Stimulated activated naive CD8-positive, alpha-beta T cell treated with anti-CD3 and anti-CD28 coated beads, Interleukin-15, Interleukin-2, amounts not matched to agents 100 U/mL and 50 U/mL, for 24 hours (primary cell): ENCODE measurements around the gene ABHD11.
A peak's percentile ranks its signal among the peaks of the same experiment; 100 is the strongest.
"Not testable (repeated sequence)": the region's sequence is repeated elsewhere in the genome, so short reads cannot be mapped to it uniquely, and the experiment has no call there.

Source experiments
- ATAC-seq: fragments of 150-1000 bp; cut with Tn5 transposase; one replicate; pipeline ENCODE4 v1.10.0; 2021
- DNase-seq: peaks from one replicate; pipeline ENCODE4 v3.0.0; 2021

ABHD11 gene, protein sequence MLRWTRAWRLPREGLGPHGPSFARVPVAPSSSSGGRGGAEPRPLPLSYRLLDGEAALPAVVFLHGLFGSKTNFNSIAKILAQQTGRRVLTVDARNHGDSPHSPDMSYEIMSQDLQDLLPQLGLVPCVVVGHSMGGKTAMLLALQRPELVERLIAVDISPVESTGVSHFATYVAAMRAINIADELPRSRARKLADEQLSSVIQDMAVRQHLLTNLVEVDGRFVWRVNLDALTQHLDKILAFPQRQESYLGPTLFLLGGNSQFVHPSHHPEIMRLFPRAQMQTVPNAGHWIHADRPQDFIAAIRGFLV

DNA sequence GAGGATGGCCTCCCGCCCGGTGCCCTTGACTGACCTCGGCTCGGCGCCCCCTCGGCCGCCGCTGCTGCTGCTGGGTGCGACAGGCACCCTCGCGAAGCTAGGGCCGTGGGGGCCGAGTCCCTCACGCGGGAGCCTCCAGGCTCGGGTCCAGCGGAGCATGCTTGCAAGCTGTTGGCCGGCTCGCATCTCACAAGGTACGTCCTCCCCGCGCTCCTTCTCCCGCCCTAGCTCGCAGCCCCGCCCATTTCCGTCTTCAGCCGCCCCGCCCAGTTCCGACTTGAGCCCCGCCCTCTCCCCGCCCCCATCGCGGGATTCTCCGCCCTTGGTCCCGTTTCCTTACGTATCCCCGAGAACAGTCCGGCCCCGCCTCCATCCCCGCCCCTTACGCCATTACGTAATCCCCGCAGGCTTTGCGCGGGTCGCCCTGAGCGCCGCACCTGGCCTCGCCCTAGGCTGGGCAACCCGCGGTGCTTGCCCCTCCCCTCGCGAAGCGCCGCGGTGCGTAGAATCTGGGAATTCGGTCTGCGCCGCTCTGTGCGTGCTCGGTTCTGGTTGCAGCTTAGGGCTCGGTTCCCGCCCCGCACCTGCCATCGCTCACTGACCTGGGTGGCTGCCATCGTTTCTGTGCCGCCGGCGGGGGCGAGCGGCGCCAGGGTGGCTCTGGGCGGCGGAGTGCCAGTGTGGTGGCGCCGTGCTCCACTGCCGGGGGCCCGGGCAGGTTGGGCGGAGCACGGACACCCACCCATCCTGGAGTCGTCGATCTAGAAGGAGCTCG lies at the start of gene ABHD11:
Gene ABHD11 (minus strand): TSS at position 191 of the 775 bp plus-strand sequence. CDS start 32 bp downstream, at position 159.
- ATAC-seq: peak; percentile 92

DNA sequence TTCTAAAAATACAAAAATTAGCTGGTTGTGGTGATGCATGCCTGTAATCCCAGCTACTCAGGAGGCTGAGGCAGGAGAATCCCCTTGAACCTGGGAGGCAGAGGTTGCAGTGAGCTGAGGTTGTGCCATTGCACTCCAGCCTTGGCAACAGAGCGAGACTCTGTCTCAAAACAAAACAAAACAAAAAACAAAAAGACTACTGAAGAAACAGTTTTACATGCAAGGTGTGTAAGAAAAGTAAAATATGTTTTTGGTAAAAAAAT lies 49.1 kb upstream of the ABHD11 start:
- not testable (repeated sequence) for DNase-seq, ATAC-seq

More for the DNA sequence above, at the start of gene ABHD11:
- peak; percentile 99 for DNase-seq

DNA sequence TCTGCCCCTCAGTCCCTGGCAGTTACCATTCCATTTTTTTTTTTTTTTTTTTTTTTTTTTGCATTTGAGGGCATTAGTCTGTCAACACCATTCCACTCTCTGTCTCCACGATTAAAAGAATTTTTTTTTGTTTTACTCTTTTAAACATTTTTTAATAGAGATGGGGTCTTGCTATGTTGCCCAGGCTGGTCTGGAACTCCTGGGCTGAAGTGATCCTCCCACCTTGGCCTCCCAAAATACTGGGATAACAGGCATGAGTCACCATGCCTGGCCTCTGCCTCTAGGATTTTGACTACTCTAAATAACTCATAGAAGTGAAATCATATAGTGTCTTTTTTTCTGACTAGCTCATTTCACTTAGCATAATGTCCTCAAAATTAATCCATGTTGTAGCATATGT lies 48.0 kb upstream of the ABHD11 start:
- DNase-seq: no peak
- no peak for ATAC-seq

DNA sequence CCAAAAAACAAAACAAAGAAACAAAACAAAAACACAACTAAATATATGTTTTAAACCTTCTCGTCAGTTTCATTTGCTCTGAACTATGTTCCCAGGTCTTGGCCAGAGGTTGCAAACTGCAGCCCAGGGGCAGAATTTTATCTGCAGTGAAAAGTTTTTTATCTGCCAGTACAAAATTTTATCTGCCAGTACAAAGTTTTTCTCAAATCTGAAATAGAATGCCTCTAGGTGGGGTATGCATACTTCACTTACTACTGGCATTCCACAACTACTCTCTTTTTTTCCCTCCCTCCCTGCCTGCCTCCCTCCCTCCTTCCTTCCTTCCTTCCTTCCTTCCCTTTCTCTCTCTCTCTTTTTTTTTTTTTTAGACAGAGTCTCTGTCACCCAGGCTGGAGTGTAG lies 40.9 kb upstream of the ABHD11 start:
- ATAC-seq: no peak
- no peak for DNase-seq

DNA sequence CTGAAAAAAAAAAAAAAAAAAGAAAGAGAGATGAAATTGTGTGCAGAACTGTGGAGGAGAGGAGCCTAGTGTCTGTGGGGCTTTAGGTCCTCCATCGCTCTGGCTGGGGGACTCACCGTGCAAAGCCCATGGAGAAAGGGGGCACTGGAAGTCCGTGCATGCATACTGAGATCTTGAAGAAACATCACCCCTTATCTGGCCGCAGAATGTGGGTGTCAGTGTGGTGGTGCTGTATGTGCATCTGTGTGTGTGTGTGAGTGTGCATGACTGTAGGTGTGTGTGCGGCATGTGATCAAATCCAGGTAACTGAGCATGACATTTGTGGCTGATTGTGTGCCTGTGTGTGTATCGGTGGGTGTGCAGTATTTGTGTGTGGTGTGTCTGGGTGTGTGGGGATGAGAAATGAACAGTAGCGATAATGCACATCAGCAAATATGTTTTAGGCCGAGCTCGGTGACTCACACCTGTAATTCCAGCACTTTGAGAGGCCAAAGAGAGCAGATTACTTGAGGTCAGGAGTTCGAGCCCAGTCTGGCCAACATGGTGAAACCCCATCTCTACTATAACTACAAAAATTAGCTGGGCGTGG lies 40.3 kb upstream of the ABHD11 start:
- ATAC-seq: no peak
- DNase-seq: no peak

DNA sequence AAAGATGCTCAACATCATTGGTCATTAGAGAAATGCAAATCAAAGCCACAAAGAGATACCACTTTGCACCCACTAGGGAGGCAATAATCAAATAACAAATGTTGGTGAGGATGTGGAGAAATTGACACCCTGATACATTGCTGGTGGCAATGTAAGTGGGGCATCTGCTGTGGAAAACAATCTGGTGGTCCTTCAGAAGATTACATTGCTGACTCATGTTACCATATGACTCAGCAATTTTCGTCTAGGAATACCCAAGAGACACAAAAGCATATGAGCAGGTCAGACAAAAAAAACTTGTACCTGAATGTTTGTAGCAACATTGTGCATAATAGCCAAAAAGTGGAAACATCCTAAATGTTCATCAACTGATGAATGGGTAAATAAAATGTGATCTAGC lies 36.3 kb upstream of the ABHD11 start:
- DNase-seq (no peak), ATAC-seq (no peak)

DNA sequence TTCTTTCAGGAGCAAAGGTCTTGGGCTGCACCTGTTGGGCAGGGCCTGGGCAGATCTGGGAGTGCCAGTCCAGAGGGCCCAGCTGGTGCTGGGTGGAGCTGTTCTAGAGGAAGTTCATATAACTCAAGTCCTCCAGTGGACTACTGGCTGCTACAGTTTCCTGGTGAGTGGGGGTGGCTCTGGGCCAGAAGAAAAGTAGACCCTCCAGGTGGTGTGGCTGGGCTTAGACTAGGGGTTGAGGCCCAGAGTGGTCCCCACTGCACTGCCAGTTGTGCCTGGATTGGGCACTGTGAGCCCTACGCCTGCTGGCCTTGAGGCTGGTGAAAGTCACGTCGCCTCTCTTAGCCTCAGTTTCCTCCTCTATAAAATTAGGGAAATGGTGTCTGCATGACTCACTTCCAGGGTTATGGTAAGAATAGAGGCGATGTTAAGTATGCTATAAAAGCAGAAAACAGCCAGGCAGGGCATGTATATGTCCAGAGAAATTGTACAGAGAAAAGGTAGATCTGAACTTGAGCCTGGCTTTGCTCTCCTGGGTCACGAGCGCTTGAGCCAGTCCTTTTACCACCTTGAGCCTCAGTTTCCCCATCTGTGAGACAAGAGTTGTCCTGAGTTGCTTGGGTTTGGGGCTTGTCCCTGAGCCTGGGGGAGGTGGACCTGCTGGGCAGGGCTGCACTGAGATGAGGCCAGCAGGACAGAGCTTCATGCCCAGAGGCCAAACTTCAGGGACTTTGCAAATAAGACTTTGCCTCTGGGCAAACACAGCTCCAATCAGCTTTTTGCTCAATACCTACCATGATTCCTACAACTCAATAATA lies 35.3 kb upstream of the ABHD11 start:
- ATAC-seq (no peak), DNase-seq (no peak)

DNA sequence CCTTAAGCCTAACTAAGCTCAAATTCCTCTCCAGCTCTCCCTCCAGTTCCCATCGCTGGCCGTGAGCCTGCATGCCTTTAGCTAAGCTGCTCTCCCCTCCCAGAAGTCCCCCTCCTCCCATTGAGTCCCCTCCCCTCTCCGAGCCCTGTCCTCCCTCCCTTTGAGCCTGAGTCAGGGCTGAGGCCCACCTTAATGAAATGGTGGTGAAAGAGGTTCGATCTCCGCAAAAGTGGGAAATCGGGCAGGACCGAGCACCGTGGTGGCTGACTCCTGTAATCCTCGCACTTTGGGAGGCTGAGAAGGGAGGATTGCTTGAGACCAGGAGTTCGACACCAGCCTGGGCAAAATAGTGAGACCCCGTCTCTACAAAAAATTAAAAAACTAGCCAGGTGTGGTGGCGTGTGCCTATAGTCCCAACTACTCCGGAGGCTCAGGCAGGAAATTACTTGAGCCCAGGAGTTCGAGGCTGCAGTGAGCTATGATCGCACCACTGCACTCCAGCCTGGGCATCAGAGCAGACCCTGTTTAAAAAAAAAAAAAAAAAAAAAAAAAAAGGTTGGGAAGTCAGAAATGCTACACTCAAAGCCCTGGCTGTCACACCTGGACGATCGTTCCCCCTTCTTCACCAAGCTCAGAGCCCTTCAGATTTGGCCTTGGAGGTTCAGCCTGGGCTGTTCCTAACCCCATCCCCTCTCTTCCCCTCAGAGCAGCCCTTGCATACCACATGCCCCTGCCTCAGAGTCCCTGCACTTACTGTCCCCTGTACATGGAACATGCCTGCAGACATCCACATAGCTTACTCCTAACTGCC lies 32.5 kb upstream of the ABHD11 start:
- no peak for DNase-seq
- no peak for ATAC-seq

DNA sequence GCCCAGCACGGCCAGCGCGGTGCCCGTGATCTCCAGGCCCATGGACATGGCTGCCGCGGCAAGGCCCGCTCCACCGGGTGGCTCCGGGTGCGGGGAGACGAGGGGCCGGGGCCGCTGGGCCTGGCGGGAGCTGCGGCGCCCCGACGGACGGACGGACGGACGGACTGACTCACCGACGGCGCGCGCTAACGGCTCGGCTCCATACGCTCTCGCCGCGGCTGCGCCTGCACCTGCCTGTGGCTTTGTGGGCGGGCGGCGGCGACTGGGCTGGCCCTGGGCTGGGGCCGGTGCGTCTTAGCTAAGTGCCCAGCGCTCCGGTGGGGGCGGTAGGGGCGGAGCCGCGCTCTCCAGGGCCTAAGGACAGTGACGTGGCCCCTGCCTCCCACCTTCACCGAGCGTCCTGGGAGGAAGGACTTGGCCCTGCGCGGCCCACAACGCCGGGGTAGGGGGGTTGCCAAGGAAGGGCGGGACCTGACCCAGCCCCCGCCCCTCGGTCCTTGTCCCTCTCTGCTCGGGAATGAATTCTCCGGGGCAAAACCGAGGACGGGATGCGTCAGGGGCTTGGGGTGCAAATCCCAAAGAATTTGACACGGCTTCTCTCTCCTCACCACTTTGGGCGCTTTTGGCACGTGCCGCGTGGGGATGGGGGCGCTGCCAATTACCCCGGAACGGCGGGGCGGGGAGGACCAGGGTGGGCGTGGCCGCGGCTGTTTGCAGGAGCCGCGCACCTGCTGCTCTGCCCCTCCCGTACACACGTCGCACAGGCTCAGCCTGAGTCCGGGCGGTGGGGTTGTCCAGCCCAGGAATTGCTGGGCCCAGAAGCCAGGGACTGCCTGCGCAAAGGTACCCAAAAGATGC lies 31.6 kb upstream of the ABHD11 start, which contains the start of gene CLDN3:
Gene CLDN3 (minus strand): TSS at position 269 of the 858 bp plus-strand sequence. CDS start 221 bp downstream, at position 48.
- no peak for ATAC-seq

DNA sequence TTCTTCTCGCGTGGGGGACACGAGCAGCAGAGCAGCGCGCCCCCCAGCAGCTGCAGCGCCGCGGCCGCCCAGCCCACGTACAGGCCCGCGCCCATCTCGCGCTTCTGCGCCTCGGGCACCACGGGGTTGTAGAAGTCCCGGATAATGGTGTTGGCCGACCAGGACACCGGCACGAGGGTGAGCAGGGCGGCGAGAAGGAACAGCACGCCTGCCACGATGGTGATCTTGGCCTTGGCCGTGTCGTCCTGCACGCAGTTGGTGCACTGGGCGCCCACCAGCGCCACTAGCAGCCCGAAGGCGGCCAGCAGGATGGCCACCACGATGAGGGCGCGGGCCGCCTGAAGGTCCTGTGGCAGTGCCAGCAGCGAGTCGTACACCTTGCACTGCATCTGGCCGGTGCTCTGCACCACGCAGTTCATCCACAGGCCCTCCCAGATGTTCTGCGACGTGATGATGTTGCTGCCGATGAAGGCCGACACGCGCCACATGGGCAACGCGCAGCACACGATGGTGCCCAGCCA lies 30.9 kb upstream of the ABHD11 start:
- ATAC-seq (no peak), DNase-seq (no peak)

More for the DNA sequence above, 31.6 kb upstream of the ABHD11 start, which contains the start of gene CLDN3:
- DNase-seq: peak; percentile 27

DNA sequence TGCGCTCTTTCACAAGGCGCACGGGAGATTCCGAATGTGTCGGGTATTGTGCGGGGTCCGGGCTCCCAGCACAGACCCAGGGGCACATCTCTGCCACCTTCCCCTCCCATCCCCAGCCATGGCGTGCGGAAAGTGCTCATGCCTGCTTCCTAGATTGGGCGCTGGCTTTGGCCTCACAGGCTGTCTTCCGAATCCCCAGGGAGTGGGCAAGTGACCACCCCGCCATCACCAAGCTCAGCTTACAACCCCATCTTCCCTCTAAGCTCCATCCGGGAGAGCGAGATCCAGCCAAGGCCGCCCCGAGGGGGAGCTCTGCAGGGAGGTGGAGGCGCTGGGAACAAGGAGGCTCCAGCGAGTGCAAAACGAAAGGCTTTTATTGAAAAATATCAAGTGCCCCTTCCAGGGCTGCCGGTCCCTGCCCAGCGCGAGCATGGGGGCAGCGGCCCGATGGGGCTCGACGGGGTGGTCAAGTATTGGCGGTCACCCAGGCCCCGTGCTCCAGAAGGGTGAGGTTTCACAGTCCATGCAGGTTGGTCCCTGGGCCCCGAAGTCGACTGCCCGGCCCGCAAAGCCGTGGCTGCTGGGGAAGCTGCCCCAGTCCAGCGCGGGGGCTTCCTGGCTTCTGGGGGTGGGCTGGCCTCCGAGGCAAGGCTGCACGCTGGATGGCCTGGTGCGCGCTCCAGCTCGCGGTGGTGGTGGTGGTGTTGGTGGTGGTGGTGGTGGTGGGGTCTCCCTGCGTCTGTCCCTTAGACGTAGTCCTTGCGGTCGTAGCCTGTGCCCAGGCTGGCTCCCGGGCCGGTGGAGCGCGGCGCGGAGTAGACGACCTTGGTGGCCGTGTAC lies 30.3 kb upstream of the ABHD11 start:
- no peak for DNase-seq
- no peak for ATAC-seq

DNA sequence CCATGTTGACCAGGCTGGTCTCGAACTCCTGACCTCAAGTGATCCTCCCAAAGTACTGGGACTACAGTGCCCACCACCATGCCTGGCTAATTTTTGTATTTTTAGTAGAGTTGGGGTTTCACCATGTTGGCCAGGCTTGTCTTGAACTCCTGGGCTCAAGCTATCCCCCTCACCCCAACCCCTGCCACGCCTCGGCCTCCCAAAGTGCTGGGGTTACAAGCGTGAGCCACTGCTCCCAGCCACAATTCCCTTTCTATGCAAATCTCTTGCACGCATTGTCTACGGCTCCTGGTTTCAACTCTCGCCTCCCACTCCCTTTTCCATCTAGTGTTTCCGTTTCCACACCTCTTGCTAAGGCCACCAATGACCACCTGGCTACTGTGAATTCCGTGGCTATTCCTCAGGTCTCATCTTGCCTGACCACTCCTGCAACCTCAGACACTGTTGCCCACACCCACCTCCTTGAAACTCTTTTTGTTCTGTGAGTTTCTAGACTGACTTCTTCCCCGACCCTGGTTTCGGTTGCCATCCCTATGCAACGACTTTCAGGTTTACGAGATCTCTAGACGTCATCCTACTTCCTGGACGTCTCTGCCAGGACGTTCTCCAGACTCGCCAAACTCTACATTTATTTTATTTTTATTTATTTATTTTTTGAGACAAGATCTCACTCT lies 28.1 kb upstream of the ABHD11 start:
- no peak for DNase-seq
- peak; percentile 12 for ATAC-seq

DNA sequence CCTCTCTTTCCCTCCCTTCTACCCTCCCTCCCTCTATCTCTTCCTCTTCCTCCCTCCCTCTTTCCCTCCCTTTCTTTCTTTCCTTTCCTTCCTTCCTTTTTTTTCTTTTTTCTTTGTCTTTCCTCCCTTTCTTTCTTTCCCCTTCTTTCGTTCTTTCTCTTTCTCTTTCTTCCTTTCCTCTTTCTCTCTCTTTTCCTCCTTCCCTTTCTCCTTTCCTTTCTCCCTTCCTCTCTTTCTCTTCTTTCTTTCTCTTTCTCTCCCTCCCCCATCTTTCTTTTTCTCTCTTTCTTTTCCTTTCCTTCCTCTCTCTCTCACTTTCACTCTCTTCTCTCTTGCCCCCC lies 24.0 kb upstream of the ABHD11 start:
- no peak for DNase-seq
- ATAC-seq: no peak

DNA sequence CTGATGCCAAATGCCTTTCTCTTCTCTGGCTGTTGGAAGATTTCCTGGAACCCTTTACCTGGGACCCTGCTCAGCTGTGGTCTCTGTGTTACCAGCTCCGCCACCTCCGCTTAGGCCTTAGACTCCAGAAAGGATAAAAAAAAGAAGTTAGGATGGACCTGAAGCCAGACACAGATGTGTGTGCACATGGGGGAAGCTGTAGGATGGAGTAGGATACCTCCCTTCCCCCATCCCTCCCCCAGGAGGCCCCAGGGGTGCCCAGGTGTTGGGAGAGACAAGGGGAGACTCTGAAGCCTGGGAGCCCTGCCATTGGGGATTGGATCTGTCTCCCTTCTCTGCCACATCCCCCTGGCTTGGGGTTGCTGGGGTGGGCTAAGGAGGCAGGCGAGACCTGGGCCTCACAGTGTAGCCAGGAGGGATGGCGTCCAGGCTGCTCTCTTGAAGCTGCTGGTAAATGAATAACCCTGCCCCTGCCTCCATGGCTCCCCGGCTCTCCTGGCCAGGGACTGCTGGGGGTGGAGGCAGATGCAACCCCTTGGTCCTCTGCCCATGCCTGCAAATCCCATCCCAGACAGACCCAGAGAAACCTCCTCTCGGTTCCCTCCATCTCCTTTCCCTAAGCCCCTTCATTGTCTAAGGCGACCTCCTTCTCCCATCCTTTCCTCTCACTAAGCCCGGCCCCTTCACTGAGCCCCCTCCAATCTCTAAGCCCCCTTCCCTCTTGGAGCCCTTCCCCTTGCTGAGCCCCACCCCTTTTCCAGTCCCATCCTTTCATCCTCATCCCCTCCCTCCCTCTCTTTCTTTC lies 23.5 kb upstream of the ABHD11 start:
- DNase-seq: no peak
- no peak for ATAC-seq

DNA sequence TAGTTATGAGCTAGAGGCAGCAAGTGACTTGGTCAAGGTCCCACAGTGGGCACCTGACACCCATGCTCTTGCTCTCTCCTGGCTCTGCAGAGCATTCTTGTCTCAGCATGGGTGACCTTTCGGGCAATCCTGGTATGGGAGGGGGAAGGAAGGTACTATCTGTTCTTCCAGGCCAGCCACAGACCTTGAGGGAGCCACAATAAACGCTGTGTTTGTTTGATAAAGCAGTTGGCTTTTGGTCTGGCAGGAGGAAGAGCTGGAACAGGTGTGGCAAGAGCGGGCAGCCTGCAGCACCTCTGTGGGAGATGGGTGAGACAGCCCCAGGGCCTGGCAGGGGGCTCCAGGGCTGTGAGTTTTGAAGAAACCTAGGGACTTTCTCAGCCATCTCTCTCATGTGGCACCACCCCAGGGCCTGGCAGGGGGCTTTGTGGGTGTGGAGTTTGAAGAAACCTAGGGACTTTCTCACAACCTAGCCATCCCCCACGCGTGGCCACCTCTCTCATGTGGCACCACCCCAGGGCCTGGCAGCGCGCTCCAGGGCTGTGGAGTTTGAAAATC lies 20.1 kb upstream of the ABHD11 start:
- ATAC-seq: no peak

DNA sequence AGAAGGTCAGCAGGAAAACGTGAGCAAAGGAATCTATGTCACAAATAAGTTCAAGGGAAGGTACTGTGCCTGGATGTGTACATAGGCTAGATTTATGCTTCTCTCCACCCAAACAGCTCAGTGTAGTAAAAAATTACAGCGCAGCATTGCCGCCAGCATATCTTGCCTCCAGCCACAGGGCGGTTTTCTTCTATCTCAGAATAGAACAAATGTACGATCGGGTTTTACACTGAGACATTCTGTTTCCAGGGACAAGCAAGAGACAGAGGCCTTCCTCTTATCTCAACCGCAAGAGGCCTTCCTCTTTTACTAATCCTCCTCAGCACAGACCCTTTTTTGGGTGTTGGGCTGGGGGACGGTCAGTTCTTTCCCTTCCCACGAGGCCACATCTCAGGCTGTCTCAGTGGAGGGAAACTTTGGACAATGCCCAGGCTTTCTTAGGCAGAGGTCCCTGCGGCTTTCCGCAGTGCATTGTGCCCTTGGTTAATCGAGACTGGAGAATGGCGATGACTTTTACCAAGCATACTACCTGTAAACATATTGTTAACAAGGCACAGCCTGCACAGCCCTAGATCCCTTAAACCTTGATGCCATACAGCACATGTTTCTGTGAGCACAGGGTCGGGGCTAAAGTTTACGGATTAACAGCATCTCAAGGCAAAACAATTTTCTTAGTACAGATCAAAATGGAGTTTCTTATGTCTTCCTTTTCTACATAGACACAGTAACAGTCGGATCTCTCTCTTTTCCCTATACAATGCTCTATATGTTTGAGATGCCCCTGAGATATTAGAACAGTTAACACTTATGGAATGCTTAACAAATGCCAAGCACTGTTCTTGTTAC lies 11.6 kb upstream of the ABHD11 start:
- no peak for ATAC-seq
- no peak for DNase-seq

More for the DNA sequence above, 20.1 kb upstream of the ABHD11 start:
- DNase-seq: no peak

DNA sequence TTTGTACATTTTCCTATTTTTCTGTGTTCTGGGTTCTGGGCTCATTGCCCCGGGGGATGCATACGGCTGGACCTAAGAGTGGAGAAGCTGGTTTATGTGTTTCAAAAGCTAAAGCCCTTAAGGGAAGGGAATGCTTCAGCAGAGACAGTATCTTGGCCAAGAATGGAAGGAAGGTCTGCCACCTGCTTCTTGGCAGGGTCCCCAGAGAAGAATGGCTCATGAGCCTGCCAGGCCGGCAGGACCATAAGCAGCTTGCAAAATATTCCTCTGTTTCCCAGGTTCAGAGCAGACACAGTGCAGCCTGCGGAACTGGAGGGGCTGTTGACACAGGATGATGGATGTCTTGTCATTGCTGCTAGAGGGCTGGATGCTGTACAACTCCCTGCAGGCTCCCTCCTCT lies 7.8 kb upstream of the ABHD11 start:
- ATAC-seq: no peak
- no peak for DNase-seq
